Heart right ventricle (tissue), 16 donors: Measurements from ENCODE around the gene RNU7-1. TPM values are rescaled to one million over a fixed set of nuclear protein-coding genes. Genes with fewer than 3 reads are reported as not detected.

Experiments
- ATAC-seq, 8 donors: fragments of 200-7000 bp; cut with Tn5 transposase; one replicate each; pipeline ENCODE4 v1.9.1; 2020; ENCODE audit warnings: mild to moderate bottlenecking in 8 of 8, moderate library complexity in 8 of 8, moderate number of reproducible peaks in 1 of 8
- DNase-seq, 2 donors: peaks; one replicate each; pipeline ENCODE4 v3.0.0-alpha.2; 2020
- H3K27ac ChIP-seq, 10 donors: fragments of 200-600 bp; sonication (generic) in 2 of 10; one replicate each; pipeline versions ENCODE4 v1.5.0 to v1.8.0; 2020 to 2022; ENCODE audit warnings: mild to moderate bottlenecking in 3 of 10
- H3K27me3 ChIP-seq, 7 donors: fragments of 200-600 bp; one replicate each; pipeline ENCODE4 v1.8.0; 2021 to 2022; ENCODE audit warnings: mild to moderate bottlenecking in 2 of 7
- H3K36me3 ChIP-seq, 9 donors: fragments of 200-600 bp; sonication (generic) in 1 of 9; one replicate each; pipeline versions ENCODE4 v1.5.0 to v1.8.0; 2020 to 2022; ENCODE audit warnings: mild to moderate bottlenecking in 2 of 9
- H3K4me1 ChIP-seq, 9 donors: fragments of 200-600 bp; sonication (generic) in 1 of 9; one replicate each; pipeline versions ENCODE4 v1.5.0 to v1.8.0; 2020 to 2022; ENCODE audit warnings: mild to moderate bottlenecking in 4 of 9
- H3K4me3 ChIP-seq, 10 donors: fragments of 200-600 bp; sonication (generic) in 2 of 10; one replicate each; pipeline versions ENCODE4 v1.5.0 to v1.8.0; 2020 to 2022; ENCODE audit warnings: mild to moderate bottlenecking in 7 of 10, moderate library complexity in 2 of 10
- H3K9me3 ChIP-seq, 11 donors: fragments of 200-600 bp in 10 of 11; sonication (generic) in 2 of 11; one replicate each; pipeline versions ENCODE4 v1.5.0 to v1.8.0; 2013 to 2022; ENCODE audit warnings: mild to moderate bottlenecking in 2 of 11, control low read depth in 1 of 11, moderate library complexity in 1 of 11
- CTCF ChIP-seq, 9 donors: fragments of 200-600 bp; sonication (generic) in 2 of 9; IDR thresholded peaks; one replicate each; pipeline versions ENCODE4 v1.5.0 to v1.8.0; 2021 to 2022; ENCODE audit warnings: antibody characterized with exemption in 9 of 9, mild to moderate bottlenecking in 5 of 9, moderate library complexity in 1 of 9
- WGBS, 2 donors: extraction: QIAGEN DNeasy Blood & Tissue Kit; methylation state at CpG; one replicate each; pipeline ENCODE4 v1.1.7; 2013; ENCODE audit warnings: inconsistent platforms in 1 of 2; 5-methylcytosine and 5-hydroxymethylcytosine counted together
- intact Hi-C, 10 donors: fragments of 100-400 bp; cut with DNase I; formaldehyde crosslinking; loops; one replicate each; pipeline versions ENCODE4 v1.11.1 to v1.14.2; 2022
- polyA plus RNA-seq, 2 donors: library from polyadenylated mRNA; stranded (reverse); fragments of 200-250 nt; gene quantifications; one replicate each; pipeline ENCODE4 v1.2.3, GENCODE V29; 2013
- total RNA-seq, 10 donors: library from RNA; stranded (reverse); fragmentation: NEBNext Ultra II Directional in 3 of 10; extraction: Animal tissue kit (Norgen Biotek cat#: 25700) in 3 of 10; gene quantifications; one replicate each; pipeline versions ENCODE4 v1.2.1 to v1.2.4, GENCODE V29; 2021 to 2023
- donor health status: Arrhythmogenic right ventricular cardiomyopathy.
- donor health status: ischemic (EF 13 %, LVEDD 7.1; RV severe dilation, severe dysfunction).
- donor health status: healthy with polysubstance abuse.
- donor health status: DM: no; HTN: yes; CAD: no.
- donor health status: DM: no; HTN: no; CAD: no.
- donor health status: ischemic (EF 25% LVEDD 6.9; RV normal size, moderate dysfunction).
- donor health status: ischemic (EF 25% LVEDD 5.7; RV mildly dilated, moderate dysfunction).
- donor health status: healthy.
- donor health status: DM: yes; HTN: yes; CAD: no.
- donor health status: Ischemic cardiomyopathy.
- donor health status: ischemic (EF 35%, LVEDD 5.7; RV mildly dilated, moderate dysfunction).
- donor health status: nonischemic (EF 11% LVEDD 7.7; RV severe dilation, severe dysfunction).
- donor health status: DM: yes; HTN: yes; CAD: no.
- donor health status: PGD.
- donor health status: ischemic (EF 29% LVEDD 5.4; RV normal size, mild dysfunction).
- donor health status: nonischemic (EF 23%, LVEDD 6.1; RV moderate dilation, normal function).

Gene RNU7-1
- total and polyA plus RNA-seq, 12 donors, result not detected

- ATAC-seq (peak; percentile 86 to 93 (median 88)), DNase-seq (peak; percentile 93)
- Histone ChIP-seq H3K27ac (peak overlapping the region; percentile 91 to 98 (median 94)), H3K4me1 (peaks cover 19 to 85% (median 66%) of the 10 kb centered on the region in 9 donors), H3K36me3 (peaks cover 0 to 78% (median 25%) of the 10 kb centered on the region in 9 donors), H3K4me3 (peak overlapping the region; percentile 58 to 96 (median 72)), H3K27me3 (no peaks in the 10 kb centered on the region), H3K9me3 (no peaks in the 10 kb centered on the region)
- TF ChIP-seq CTCF (IDR thresholded peaks at IDR 0.05), result peak; percentile 91 to 99 (median 97)
- 1% methylated on average over 73 to 80 of the region's 80 CpGs for WGBS, 2 donors
- intact Hi-C loops, result loop anchor here in 1 of 10 donors (5.0 kb wide), 1 partner anchor 70 kb away; the partner anchor contains the start of gene TPI1
Measured at GRCh38 chr12:6937481-6938352, 5.9 kb upstream of the RNU7-1 start.

- Histone ChIP-seq H3K4me1 (peaks cover 15 to 81% (median 64%) of the 10 kb centered on the region in 9 donors), H3K36me3 (peaks cover 0 to 69% (median 25%) of the 10 kb centered on the region in 9 donors), H3K4me3 (peak overlapping the region in 9 of 10 donors; percentile 58 to 96 (median 72)), H3K27me3 (no peaks in the 10 kb centered on the region), H3K9me3 (no peaks in the 10 kb centered on the region), H3K27ac (peak overlapping the region in 9 of 10 donors; percentile 91 to 98 (median 95))
- peak in 1 of 2 donors; percentile 27 for DNase-seq
- peak in 2 of 8 donors; percentile 2 to 3 for ATAC-seq
- intact Hi-C loops, result loop anchor here in 1 of 10 donors (5.0 kb wide), 1 partner anchor 71 kb away; the partner anchor contains the start of gene TPI1
- TF ChIP-seq CTCF (IDR thresholded peaks at IDR 0.05), result peak in 1 of 9 donors; percentile 23
- WGBS, 2 donors, result 78 to 80% methylated on average over 32 of the region's 32 CpGs
Measured at GRCh38 chr12:6938353-6939190, 5.0 kb upstream of the RNU7-1 start.

- DNase-seq (no peak), ATAC-seq (no peak)
- H3K27ac ChIP-seq, result peak overlapping the region in 2 of 10 donors; percentile 93 to 97
- peaks cover 0 to 63% (median 22%) of the 10 kb centered on the region in 9 donors for H3K36me3 ChIP-seq
- no peak overlapping the region for H3K4me3 ChIP-seq
- 75 to 81% methylated on average over 2 of the region's 2 CpGs for whole genome bisulfite sequencing, 2 donors
- H3K27me3 ChIP-seq, result no peaks in the 10 kb centered on the region
- intact Hi-C loops, result loop anchor here in 1 of 10 donors (5.0 kb wide), 1 partner anchor 72 kb away; the partner anchor contains the start of gene TPI1
- no peaks in the 10 kb centered on the region for H3K9me3 ChIP-seq
- H3K4me1 ChIP-seq, result peaks cover 9 to 75% (median 59%) of the 10 kb centered on the region in 9 donors
- no peak for TF ChIP-seq CTCF (IDR thresholded peaks at IDR 0.05)
Measured at GRCh38 chr12:6939191-6939540, 4.5 kb upstream of the RNU7-1 start.

- Histone ChIP-seq H3K36me3 (peaks cover 0 to 51% (median 11%) of the 10 kb centered on the region in 9 donors), H3K4me1 (peaks cover 22 to 71% (median 63%) of the 10 kb centered on the region in 9 donors), H3K4me3 (no peak overlapping the region), H3K27me3 (no peaks in the 10 kb centered on the region), H3K27ac (peak overlapping the region in 4 of 10 donors; percentile 13 to 44 (median 28)), H3K9me3 (no peaks in the 10 kb centered on the region)
- ATAC-seq (no peak), DNase-seq (peak in 1 of 2 donors; percentile 53)
- 68 to 75% methylated on average over 12 of the region's 12 CpGs for WGBS, 2 donors
- intact Hi-C loops, result loop anchor here in 6 of 10 donors (5.0 to 10.0 kb wide), 6 partner anchors 76 to 174 kb away; partner anchors contain the start of genes C1R (in 3 of the 6), C1RL (in 1 of the 6) and TPI1 (in 1 of the 6)
- no peak for TF ChIP-seq CTCF (IDR thresholded peaks at IDR 0.05)
Measured at GRCh38 chr12:6941267-6941666, 2.3 kb upstream of the RNU7-1 start.
